ENCODE data around the gene CELSR1. TPM values are rescaled to one million over a fixed set of nuclear protein-coding genes. Genes with fewer than 3 reads are reported as not detected.

CELSR1 gene
- total RNA-seq, 1 experiment from 2014 or later = 37.6 TPM

DNA sequence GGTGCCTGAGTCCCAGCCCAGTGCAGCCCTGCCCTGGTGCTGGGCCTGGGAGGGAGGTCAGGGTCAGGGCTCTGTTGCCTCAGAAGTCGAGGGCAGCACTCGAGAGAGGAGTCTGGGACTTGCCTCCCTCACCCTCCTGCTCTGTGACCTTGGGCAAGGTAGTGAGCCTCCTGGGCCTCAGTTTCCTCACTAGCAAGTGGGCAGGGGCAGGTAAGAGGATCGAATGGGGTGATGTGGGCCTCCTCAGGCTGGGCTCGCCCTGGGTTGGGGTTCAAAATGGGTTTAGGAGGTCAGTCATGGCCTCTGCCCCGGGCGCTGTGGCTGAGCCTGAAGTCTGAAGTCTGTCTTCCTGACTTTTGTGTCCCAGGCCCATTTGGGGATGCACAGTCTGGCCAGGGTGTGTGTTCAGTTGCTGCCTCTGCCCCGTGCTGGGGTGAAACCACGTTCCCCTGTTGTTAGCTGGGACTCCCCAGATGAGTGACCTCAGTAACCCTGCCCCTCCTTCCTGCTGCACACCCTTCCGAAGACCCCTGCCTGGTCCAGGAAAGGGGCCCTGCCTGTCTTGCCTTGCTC, 40.9 kb upstream of the CELSR1 start:
- Histone ChIP-seq H3K9me3 (ENCODE audit: insufficient read depth, low read depth) (no peaks in the 10 kb centered on the region), H2AFZ (no peak overlapping the region), H3K27ac (no peak overlapping the region), H3K79me2 (ENCODE audit: low read depth) (peaks cover 57% of the 10 kb centered on the region), H3F3A (ENCODE audit: insufficient read depth, low read depth) (peaks cover 34% of the 10 kb centered on the region), H3K4me2 (peak overlapping the region; percentile 97), H3K36me3 (ENCODE audit: low read depth) (peaks cover 12% of the 10 kb centered on the region; the same call in 1 of the 2 replicates), H3K9me2 (ENCODE audit: insufficient read depth) (no peaks in the 10 kb centered on the region), H3K4me3 (peak overlapping the region; percentile 70), H4K20me1 (ENCODE audit: insufficient read depth) (peaks cover 53% of the 10 kb centered on the region), H3K27me3 (ENCODE audit: insufficient read depth, low read depth) (no peaks in the 10 kb centered on the region), H3K4me1 (replicated peaks; ENCODE audit: insufficient read depth) (peaks cover 45% of the 10 kb centered on the region)
- no peak for DNase-seq
- ChIA-PET CTCF (no interaction called here), POLR2A (ENCODE audit: unreplicated experiment) (interaction anchor here (0.5 kb wide), 1 partner anchor 825 kb away, joined by 4 read pairs; no protein-coding TSS in a partner anchor)
- TF ChIP-seq, protein P1, sequence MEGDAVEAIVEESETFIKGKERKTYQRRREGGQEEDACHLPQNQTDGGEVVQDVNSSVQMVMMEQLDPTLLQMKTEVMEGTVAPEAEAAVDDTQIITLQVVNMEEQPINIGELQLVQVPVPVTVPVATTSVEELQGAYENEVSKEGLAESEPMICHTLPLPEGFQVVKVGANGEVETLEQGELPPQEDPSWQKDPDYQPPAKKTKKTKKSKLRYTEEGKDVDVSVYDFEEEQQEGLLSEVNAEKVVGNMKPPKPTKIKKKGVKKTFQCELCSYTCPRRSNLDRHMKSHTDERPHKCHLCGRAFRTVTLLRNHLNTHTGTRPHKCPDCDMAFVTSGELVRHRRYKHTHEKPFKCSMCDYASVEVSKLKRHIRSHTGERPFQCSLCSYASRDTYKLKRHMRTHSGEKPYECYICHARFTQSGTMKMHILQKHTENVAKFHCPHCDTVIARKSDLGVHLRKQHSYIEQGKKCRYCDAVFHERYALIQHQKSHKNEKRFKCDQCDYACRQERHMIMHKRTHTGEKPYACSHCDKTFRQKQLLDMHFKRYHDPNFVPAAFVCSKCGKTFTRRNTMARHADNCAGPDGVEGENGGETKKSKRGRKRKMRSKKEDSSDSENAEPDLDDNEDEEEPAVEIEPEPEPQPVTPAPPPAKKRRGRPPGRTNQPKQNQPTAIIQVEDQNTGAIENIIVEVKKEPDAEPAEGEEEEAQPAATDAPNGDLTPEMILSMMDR (conservative IDR thresholded peaks at IDR 0.05) = no peak
- no peak for TF ChIP-seq EZH2 (IDR thresholded peaks at IDR 0.05; ENCODE audit: low read depth)
- intact Hi-C loops (cut with micrococcal nuclease; ENCODE audit: unreplicated experiment) = no loop called here
- BruUV-seq (replicated peaks) = TSS peak; percentile 19

GRCh38 chr22:46577368-46578249, 40.2 kb upstream of the CELSR1 start:
- Histone ChIP-seq H3K4me1 (replicated peaks; ENCODE audit: insufficient read depth) (peaks cover 45% of the 10 kb centered on the region), H3K79me2 (ENCODE audit: low read depth) (peaks cover 51% of the 10 kb centered on the region), H3K9me3 (ENCODE audit: insufficient read depth, low read depth) (no peaks in the 10 kb centered on the region), H3K9me2 (ENCODE audit: insufficient read depth) (no peaks in the 10 kb centered on the region), H3K36me3 (ENCODE audit: low read depth) (peaks cover 6% of the 10 kb centered on the region; the same call in 1 of the 2 replicates), H2AFZ (no peak overlapping the region), H4K20me1 (ENCODE audit: insufficient read depth) (peaks cover 46% of the 10 kb centered on the region), H3K27ac (no peak overlapping the region), H3K4me3 (peak overlapping the region; percentile 70), H3K27me3 (ENCODE audit: insufficient read depth, low read depth) (no peaks in the 10 kb centered on the region), H3K4me2 (peak overlapping the region; percentile 97), H3F3A (ENCODE audit: insufficient read depth, low read depth) (peaks cover 27% of the 10 kb centered on the region)
- DNase-seq = no peak
- ChIA-PET POLR2A (ENCODE audit: unreplicated experiment) (interaction anchor here (0.5 kb wide), 1 partner anchor 826 kb away, joined by 4 read pairs; no protein-coding TSS in a partner anchor), CTCF (no interaction called here)
- intact Hi-C loops (cut with micrococcal nuclease; ENCODE audit: unreplicated experiment) = no loop called here
- TF ChIP-seq, protein P1 (conservative IDR thresholded peaks at IDR 0.05) = no peak
- TF ChIP-seq EZH2 (IDR thresholded peaks at IDR 0.05; ENCODE audit: low read depth) = no peak
- BruUV-seq (replicated peaks) = no TSS peak

DNA sequence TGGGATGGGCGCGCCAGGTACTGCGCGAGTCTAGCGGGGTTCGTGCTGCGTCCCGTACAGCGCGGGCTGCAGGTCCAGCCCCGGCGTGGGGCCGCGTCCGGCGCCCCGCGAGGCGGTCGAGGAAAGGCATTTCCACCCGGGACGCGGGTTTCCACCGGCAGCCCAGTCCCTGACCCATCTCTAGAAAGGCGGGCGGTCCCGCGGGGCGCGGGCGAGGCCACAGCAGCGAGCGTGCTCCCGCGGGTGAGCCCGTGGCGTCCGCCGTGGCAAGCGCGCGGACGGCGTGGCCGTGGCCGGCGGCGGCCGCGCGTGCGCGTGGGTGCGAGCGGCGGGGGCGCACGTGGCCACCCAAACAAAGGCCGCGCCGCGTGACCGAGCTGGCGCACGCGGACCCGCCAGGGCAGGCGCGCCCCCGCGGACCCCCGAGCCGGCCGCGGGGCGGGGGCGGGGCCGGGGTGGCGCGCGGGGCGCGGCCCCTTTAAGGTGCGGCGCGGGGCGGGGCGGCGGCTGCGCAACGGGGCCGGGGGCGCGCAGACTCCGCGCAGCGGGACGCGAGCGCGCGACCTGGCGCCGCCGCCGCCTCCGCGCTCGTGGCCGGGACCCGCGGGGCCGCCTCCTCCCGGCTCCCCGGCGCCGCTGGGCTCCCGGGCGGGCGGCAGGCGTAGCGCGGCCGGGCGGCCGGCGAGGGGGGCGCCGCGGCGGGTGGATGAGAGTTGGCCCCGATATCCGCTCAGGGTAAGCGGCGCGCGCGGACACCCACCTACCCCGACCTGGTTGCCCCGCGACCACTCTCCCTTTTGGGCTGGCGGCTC, 39.3 kb upstream of the CELSR1 start:
- peak overlapping the region; percentile 70 for H3K4me3 ChIP-seq
- BruUV-seq (replicated peaks) = TSS peak; percentile 43
- H4K20me1 ChIP-seq (ENCODE audit: insufficient read depth) = peaks cover 38% of the 10 kb centered on the region
- no peak for TF ChIP-seq EZH2 (IDR thresholded peaks at IDR 0.05; ENCODE audit: low read depth)
- TF ChIP-seq, protein P1 (conservative IDR thresholded peaks at IDR 0.05) = no peak
- H3K9me2 ChIP-seq (ENCODE audit: insufficient read depth) = no peaks in the 10 kb centered on the region
- intact Hi-C loops (cut with micrococcal nuclease; ENCODE audit: unreplicated experiment) = no loop called here
- peaks cover 45% of the 10 kb centered on the region for H3K4me1 ChIP-seq (replicated peaks; ENCODE audit: insufficient read depth)
- H2AFZ ChIP-seq = peak overlapping the region; percentile 66
- H3K36me3 ChIP-seq (ENCODE audit: low read depth) = peaks cover 5% of the 10 kb centered on the region; the same call in 1 of the 2 replicates
- DNase-seq = peak in 1 of 2 experiments; percentile 61
- H3K79me2 ChIP-seq (ENCODE audit: low read depth) = peaks cover 43% of the 10 kb centered on the region
- peaks cover 25% of the 10 kb centered on the region for H3F3A ChIP-seq (ENCODE audit: insufficient read depth, low read depth)
- ChIA-PET CTCF (no interaction called here), POLR2A (ENCODE audit: unreplicated experiment) (no interaction called here)
- peaks cover 5% of the 10 kb centered on the region; the same call in 1 of the 2 replicates for H3K9me3 ChIP-seq (ENCODE audit: insufficient read depth, low read depth)
- peak overlapping the region; percentile 85 for H3K27ac ChIP-seq
- peak overlapping the region; percentile 95 for H3K4me2 ChIP-seq
- no peaks in the 10 kb centered on the region for H3K27me3 ChIP-seq (ENCODE audit: insufficient read depth, low read depth)
